HepG2 (cell line): ENCODE measurements around the gene LHB. TPM values are rescaled to one million over a fixed set of nuclear protein-coding genes. Genes with fewer than 3 reads are reported as not detected.

ENCODE experiments used
- ARNT ChIP-seq: fragments of 450-650 bp; IDR thresholded peaks from 2 replicates; pipeline ENCODE4 v1.6.1; 2017
- FOXC1 ChIP-seq: sonication (generic); formaldehyde crosslinking; IDR thresholded peaks from 2 replicates; pipeline ENCODE4 v1.8.0; 2022; ENCODE audit warnings: mild to moderate bottlenecking, missing genetic modification reagents, borderline replicate concordance
- GLI4 ChIP-seq: sonication (generic); formaldehyde crosslinking; IDR thresholded peaks from 2 replicates; pipeline ENCODE4 v1.5.1; 2020; ENCODE audit warnings: missing genetic modification reagents, mild to moderate bottlenecking, moderate library complexity, borderline replicate concordance
- GPN1 ChIP-seq: sonication (generic); formaldehyde crosslinking; IDR thresholded peaks from 2 replicates; pipeline ENCODE4 v1.5.1; 2020; ENCODE audit warnings: missing genetic modification reagents, borderline replicate concordance
- JUN ChIP-seq: sonication (generic); formaldehyde crosslinking; IDR thresholded peaks from 2 replicates; pipeline ENCODE4 v1.4.0; 2020; ENCODE audit warnings: mild to moderate bottlenecking, missing genetic modification reagents
- PPARG ChIP-seq: conservative IDR thresholded peaks from 2 replicates; pipeline ENCODE4 v1.6.1; 2016; ENCODE audit warnings: missing biosample characterization, missing genetic modification reagents
- RFXANK ChIP-seq: IDR thresholded peaks from 2 replicates; pipeline ENCODE4 v1.6.1; 2016
- SAFB2 ChIP-seq: sonication (generic); formaldehyde crosslinking; IDR thresholded peaks from 2 replicates; pipeline ENCODE4 v1.5.1; 2020; ENCODE audit warnings: missing genetic modification reagents, low read depth, mild to moderate bottlenecking, borderline replicate concordance
- ZBTB21 ChIP-seq: sonication (generic); formaldehyde crosslinking; IDR thresholded peaks from 2 replicates; pipeline ENCODE4 v1.4.0; 2020; ENCODE audit warnings: missing genetic modification reagents
- ZBTB38 ChIP-seq: sonication (generic); formaldehyde crosslinking; IDR thresholded peaks from 2 replicates; pipeline ENCODE4 v1.5.1; 2020; ENCODE audit warnings: mild to moderate bottlenecking, missing genetic modification reagents
- ZFY ChIP-seq: sonication (generic); formaldehyde crosslinking; IDR thresholded peaks from 2 replicates; pipeline ENCODE4 v1.4.0; 2020; ENCODE audit warnings: missing genetic modification reagents
- ZMAT3 ChIP-seq: sonication (generic); formaldehyde crosslinking; conservative IDR thresholded peaks from 2 replicates; pipeline ENCODE4 v1.7.0; 2021; ENCODE audit warnings: missing genetic modification reagents
- ZNF367 ChIP-seq: sonication (generic); formaldehyde crosslinking; IDR thresholded peaks from 2 replicates; pipeline ENCODE4 v1.4.0; 2020; ENCODE audit warnings: missing genetic modification reagents, borderline replicate concordance
- ZNF451 ChIP-seq: sonication (generic); formaldehyde crosslinking; IDR thresholded peaks from 2 replicates; pipeline ENCODE4 v1.5.0; 2020; ENCODE audit warnings: mild to moderate bottlenecking, missing genetic modification reagents
- ZNF850 ChIP-seq: sonication (generic); formaldehyde crosslinking; conservative IDR thresholded peaks from 2 replicates; pipeline ENCODE4 v1.9.0; 2021; ENCODE audit warnings: mild to moderate bottlenecking, missing genetic modification reagents
- ZSCAN21 ChIP-seq: sonication (generic); formaldehyde crosslinking; IDR thresholded peaks from 2 replicates; pipeline ENCODE4 v1.8.0; 2022; ENCODE audit warnings: mild to moderate bottlenecking, missing genetic modification reagents, moderate library complexity, borderline replicate concordance
- polyA plus RNA-seq, 8 experiments: library from polyadenylated mRNA; depleted of rRNA in 3 of 8; stranded (reverse) in 7 of 8; unstranded in 1 of 8; fragments of >200 nt; fragmentation: Illumina TruSeq in 4 of 8; extraction: Trizol in 4 of 8; gene quantifications; 2 replicates each; pipeline versions ENCODE4 v1.2.1 to v1.2.3, GENCODE V29; 2011 to 2016; ENCODE audit warnings: low read depth in 4 of 8, missing spikeins in 1 of 8, mixed read lengths in 1 of 8; ENCODE audit not compliant: insufficient read depth in 1 of 8
- total RNA-seq, 5 experiments: library from RNA; depleted of rRNA; stranded (reverse); fragments of >200 nt; fragmentation: Illumina TruSeq; extraction: Trizol; gene quantifications; 2 replicates each; pipeline ENCODE4 v1.2.3, GENCODE V29; 2016; ENCODE audit warnings: low read depth in 1 of 5
- TF ChIP-seq, protein P1 (sequence below): sonication (generic); formaldehyde crosslinking; IDR thresholded peaks from 2 replicates; pipeline ENCODE4 v1.4.0; 2020; ENCODE audit warnings: missing genetic modification reagents
- TF ChIP-seq, protein P2 (sequence below): sonication (generic); formaldehyde crosslinking; IDR thresholded peaks from 2 replicates; pipeline ENCODE4 v1.4.0; 2020; ENCODE audit warnings: mild to moderate bottlenecking, low read depth, missing genetic modification reagents
- TF ChIP-seq, protein P3 (sequence below): sonication (generic); formaldehyde crosslinking; IDR thresholded peaks from 2 replicates; pipeline ENCODE4 v1.8.1; 2023; ENCODE audit warnings: mild to moderate bottlenecking, missing genetic modification reagents, borderline replicate concordance
- TF ChIP-seq, protein P4 (sequence below): sonication (generic); formaldehyde crosslinking; IDR thresholded peaks from 2 replicates; pipeline ENCODE4 v1.4.0; 2020; ENCODE audit warnings: missing genetic modification reagents
- TF ChIP-seq, protein P5 (sequence below): sonication (generic); formaldehyde crosslinking; IDR thresholded peaks from 2 replicates; pipeline ENCODE4 v1.4.0; 2020; ENCODE audit warnings: missing genetic modification reagents, borderline replicate concordance

Gene LHB
- total and polyA plus RNA-seq, 2 of the 13 experiments (the other 11 are each of a cell fraction or from before 2014, with no cell fraction given), result not detected

DNA sequence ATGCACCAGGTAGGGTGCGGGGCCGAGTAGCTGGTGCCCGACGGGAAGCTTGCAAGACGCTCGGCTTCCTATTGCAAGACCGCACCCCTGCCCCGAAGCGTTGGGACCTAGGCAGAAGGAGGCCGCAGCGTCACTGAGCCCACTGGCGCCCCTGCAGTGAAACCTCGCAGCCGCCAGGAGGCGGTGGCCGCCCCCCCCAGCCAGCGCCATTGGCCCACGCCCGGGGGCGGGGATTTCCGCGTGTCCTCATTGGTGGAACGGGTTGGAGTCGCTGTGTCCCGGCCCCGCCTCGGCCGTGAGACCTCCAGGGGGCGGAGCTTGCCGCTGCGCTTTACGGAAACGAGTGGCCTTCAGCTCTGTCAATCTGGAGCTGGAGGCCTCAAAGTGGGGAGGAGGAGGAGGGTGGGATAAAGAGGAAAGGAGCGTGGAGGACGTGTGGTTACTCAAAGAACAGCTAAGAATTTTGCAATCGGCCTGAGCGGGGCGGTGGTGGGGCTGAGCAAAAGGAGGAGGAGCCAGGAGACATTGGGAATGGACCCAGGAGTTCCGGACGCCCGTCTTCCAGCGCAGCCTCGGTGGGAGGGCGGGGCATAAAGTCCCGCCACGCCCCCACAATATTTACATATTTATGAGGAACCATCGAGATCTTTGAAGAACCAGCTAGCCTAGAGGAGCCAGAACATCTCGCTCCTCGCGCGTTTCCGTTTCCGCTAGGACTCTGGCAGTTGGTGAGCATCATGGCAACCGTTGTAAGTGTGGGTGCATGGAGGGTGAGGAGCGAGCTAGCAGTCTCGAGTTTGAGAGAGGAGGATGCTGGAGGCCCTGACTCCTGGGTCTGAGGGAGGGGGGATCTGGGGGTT lies 23.5 kb downstream of the LHB start, which contains the start of the genes GYS1 and RUVBL2 (continued):
- 0 out of 2 replicates have a peak, but pooled peaks have one; percentile 21 for TF ChIP-seq ZBTB21 (CRISPR knock-in tag)
- no peak; the same call in 1 of the 2 replicates for TF ChIP-seq GLI4 (CRISPR knock-in tag)
- TF ChIP-seq ZSCAN21 (CRISPR knock-in tag), result no peak
- TF ChIP-seq JUN, result no peak
- 0 out of 2 replicates have a peak, but pooled peaks have one; percentile 27 for TF ChIP-seq PPARG
- peak; percentile 66 for TF ChIP-seq ZBTB38
- TF ChIP-seq ZNF367 (CRISPR knock-in tag), result no peak
- no peak for TF ChIP-seq ZNF850 (CRISPR knock-in tag)
- TF ChIP-seq, protein P1, sequence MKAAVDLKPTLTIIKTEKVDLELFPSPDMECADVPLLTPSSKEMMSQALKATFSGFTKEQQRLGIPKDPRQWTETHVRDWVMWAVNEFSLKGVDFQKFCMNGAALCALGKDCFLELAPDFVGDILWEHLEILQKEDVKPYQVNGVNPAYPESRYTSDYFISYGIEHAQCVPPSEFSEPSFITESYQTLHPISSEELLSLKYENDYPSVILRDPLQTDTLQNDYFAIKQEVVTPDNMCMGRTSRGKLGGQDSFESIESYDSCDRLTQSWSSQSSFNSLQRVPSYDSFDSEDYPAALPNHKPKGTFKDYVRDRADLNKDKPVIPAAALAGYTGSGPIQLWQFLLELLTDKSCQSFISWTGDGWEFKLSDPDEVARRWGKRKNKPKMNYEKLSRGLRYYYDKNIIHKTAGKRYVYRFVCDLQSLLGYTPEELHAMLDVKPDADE (CRISPR knock-in tag), result no peak; the same call in 1 of the 2 replicates
- TF ChIP-seq, protein P2, sequence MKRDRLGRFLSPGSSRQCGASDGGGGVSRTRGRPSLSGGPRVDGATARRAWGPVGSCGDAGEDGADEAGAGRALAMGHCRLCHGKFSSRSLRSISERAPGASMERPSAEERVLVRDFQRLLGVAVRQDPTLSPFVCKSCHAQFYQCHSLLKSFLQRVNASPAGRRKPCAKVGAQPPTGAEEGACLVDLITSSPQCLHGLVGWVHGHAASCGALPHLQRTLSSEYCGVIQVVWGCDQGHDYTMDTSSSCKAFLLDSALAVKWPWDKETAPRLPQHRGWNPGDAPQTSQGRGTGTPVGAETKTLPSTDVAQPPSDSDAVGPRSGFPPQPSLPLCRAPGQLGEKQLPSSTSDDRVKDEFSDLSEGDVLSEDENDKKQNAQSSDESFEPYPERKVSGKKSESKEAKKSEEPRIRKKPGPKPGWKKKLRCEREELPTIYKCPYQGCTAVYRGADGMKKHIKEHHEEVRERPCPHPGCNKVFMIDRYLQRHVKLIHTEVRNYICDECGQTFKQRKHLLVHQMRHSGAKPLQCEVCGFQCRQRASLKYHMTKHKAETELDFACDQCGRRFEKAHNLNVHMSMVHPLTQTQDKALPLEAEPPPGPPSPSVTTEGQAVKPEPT (CRISPR knock-in tag), result no peak
- TF ChIP-seq FOXC1 (CRISPR knock-in tag), result no peak; the same call in 1 of the 2 replicates
- TF ChIP-seq ZMAT3, result peak; percentile 85; the same call in 1 of the 2 replicates
- TF ChIP-seq ZNF451 (CRISPR knock-in tag), result 0 out of 2 replicates have a peak, but pooled peaks have one; percentile 52
- TF ChIP-seq RFXANK (CRISPR knock-in tag), result peak; percentile 56; the same call in 1 of the 2 replicates
- TF ChIP-seq, protein P3, sequence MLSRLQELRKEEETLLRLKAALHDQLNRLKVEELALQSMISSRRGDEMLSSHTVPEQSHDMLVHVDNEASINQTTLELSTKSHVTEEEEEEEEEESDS (CRISPR knock-in tag), result no peak
- TF ChIP-seq, protein P4, sequence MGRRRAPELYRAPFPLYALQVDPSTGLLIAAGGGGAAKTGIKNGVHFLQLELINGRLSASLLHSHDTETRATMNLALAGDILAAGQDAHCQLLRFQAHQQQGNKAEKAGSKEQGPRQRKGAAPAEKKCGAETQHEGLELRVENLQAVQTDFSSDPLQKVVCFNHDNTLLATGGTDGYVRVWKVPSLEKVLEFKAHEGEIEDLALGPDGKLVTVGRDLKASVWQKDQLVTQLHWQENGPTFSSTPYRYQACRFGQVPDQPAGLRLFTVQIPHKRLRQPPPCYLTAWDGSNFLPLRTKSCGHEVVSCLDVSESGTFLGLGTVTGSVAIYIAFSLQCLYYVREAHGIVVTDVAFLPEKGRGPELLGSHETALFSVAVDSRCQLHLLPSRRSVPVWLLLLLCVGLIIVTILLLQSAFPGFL (CRISPR knock-in tag), result no peak
- TF ChIP-seq ARNT, result no peak
- TF ChIP-seq ZFY, result peak; percentile 79
- no peak for TF ChIP-seq GPN1 (CRISPR knock-in tag)
- TF ChIP-seq SAFB2 (CRISPR knock-in tag), result peak; percentile 69; the same call in 1 of the 2 replicates
- TF ChIP-seq, protein P5, sequence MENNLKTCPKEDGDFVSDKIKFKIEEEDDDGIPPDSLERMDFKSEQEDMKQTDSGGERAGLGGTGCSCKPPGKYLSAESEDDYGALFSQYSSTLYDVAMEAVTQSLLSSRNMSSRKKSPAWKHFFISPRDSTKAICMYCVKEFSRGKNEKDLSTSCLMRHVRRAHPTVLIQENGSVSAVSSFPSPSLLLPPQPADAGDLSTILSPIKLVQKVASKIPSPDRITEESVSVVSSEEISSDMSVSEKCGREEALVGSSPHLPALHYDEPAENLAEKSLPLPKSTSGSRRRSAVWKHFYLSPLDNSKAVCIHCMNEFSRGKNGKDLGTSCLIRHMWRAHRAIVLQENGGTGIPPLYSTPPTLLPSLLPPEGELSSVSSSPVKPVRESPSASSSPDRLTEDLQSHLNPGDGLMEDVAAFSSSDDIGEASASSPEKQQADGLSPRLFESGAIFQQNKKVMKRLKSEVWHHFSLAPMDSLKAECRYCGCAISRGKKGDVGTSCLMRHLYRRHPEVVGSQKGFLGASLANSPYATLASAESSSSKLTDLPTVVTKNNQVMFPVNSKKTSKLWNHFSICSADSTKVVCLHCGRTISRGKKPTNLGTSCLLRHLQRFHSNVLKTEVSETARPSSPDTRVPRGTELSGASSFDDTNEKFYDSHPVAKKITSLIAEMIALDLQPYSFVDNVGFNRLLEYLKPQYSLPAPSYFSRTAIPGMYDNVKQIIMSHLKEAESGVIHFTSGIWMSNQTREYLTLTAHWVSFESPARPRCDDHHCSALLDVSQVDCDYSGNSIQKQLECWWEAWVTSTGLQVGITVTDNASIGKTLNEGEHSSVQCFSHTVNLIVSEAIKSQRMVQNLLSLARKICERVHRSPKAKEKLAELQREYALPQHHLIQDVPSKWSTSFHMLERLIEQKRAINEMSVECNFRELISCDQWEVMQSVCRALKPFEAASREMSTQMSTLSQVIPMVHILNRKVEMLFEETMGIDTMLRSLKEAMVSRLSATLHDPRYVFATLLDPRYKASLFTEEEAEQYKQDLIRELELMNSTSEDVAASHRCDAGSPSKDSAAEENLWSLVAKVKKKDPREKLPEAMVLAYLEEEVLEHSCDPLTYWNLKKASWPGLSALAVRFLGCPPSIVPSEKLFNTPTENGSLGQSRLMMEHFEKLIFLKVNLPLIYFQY, result peak; percentile 72; the same call in 1 of the 2 replicates
